Activated CD4-positive, alpha-beta memory T cell treated with anti-CD3 and anti-CD28 coated beads for 36 hours (primary cell): ENCODE data around the gene RHOH. TPM values are rescaled to one million over a fixed set of nuclear protein-coding genes. Genes with fewer than 3 reads are reported as not detected.

Source experiments
- CTCF ChIA-PET: fragments of 350-600 bp; sonication (Branson Sonifier 250); formaldehyde crosslinking; loops from one replicate; lab custom pipeline; 2021; ENCODE audit warnings: antibody characterized with exemption, inconsistent platforms; lab: Charles Lee
- POLR2A ChIA-PET: fragments of 350-600 bp; sonication (Branson Sonifier 250); formaldehyde crosslinking; loops from one replicate; lab custom pipeline; 2021; ENCODE audit warnings: antibody characterized with exemption; lab: Charles Lee
- DNase-seq: peaks from one replicate; pipeline ENCODE4 v3.0.0-alpha.2; 2020
- H3K27ac Mint-ChIP-seq: one replicate; pipeline ENCODE4 v1.8.0; 2021; ENCODE audit warnings: mixed read lengths
- H3K27me3 Mint-ChIP-seq: one replicate; pipeline ENCODE4 v1.8.0; 2021; ENCODE audit warnings: mixed read lengths
- H3K36me3 Mint-ChIP-seq: one replicate; pipeline ENCODE4 v1.8.0; 2021; ENCODE audit warnings: mixed read lengths
- H3K4me1 Mint-ChIP-seq: one replicate; pipeline ENCODE4 v1.8.0; 2021; ENCODE audit warnings: low read depth, mixed read lengths
- H3K4me3 Mint-ChIP-seq: one replicate; pipeline ENCODE4 v1.8.0; 2021; ENCODE audit warnings: mild to moderate bottlenecking, mixed read lengths
- H3K9me3 Mint-ChIP-seq: one replicate; pipeline ENCODE4 v1.8.0; 2021; ENCODE audit warnings: mixed read lengths
- intact Hi-C: fragments of 100-400 bp; cut with micrococcal nuclease; formaldehyde crosslinking; loops from one replicate; pipeline ENCODE4 v1.15.1; 2023
- total RNA-seq, 2 experiments: library from RNA; stranded (reverse); gene quantifications; one replicate each; pipeline ENCODE4 v1.2.3, GENCODE V29; 2021

RHOH gene
- total RNA-seq, 2 experiments from 2014 or later, result 97.5 to 98.6 TPM

GRCh38 chr4:40262077-40262528, 65.3 kb downstream of the RHOH start:
- Mint-ChIP-seq H3K36me3 (no peaks in the 10 kb centered on the region), H3K27ac (no peak overlapping the region), H3K4me1 (peaks cover 32% of the 10 kb centered on the region), H3K9me3 (no peaks in the 10 kb centered on the region), H3K27me3 (no peaks in the 10 kb centered on the region), H3K4me3 (no peak overlapping the region)
- no peak for DNase-seq
- ChIA-PET CTCF (no interaction called here), POLR2A (no interaction called here)
- intact Hi-C loops, result no loop called here

GRCh38 chr4:40262861-40263260, 66.0 kb downstream of the RHOH start:
- Mint-ChIP-seq H3K36me3 (no peaks in the 10 kb centered on the region), H3K9me3 (no peaks in the 10 kb centered on the region), H3K4me1 (peaks cover 30% of the 10 kb centered on the region), H3K27ac (no peak overlapping the region), H3K4me3 (no peak overlapping the region), H3K27me3 (no peaks in the 10 kb centered on the region)
- intact Hi-C loops, result no loop called here
- ChIA-PET CTCF (no interaction called here), POLR2A (no interaction called here)
- DNase-seq, result no peak

GRCh38 chr4:40264497-40264896, 67.7 kb downstream of the RHOH start:
- peaks cover 23% of the 10 kb centered on the region for H3K4me1 Mint-ChIP-seq
- H3K9me3 Mint-ChIP-seq, result no peaks in the 10 kb centered on the region
- DNase-seq, result no peak
- no peak overlapping the region for H3K27ac Mint-ChIP-seq
- H3K4me3 Mint-ChIP-seq, result no peak overlapping the region
- POLR2A ChIA-PET, result no interaction called here
- no peaks in the 10 kb centered on the region for H3K36me3 Mint-ChIP-seq
- H3K27me3 Mint-ChIP-seq, result no peaks in the 10 kb centered on the region
- intact Hi-C loops, result no loop called here
- CTCF ChIA-PET, result interaction anchor here (0.6 kb wide), 1 partner anchor 53 kb away, joined by 4 read pairs; no protein-coding TSS in a partner anchor

GRCh38 chr4:40264995-40265909, 68.4 kb downstream of the RHOH start:
- Mint-ChIP-seq H3K36me3 (no peaks in the 10 kb centered on the region), H3K27ac (peak overlapping the region; percentile 72), H3K4me1 (peaks cover 23% of the 10 kb centered on the region), H3K4me3 (peak overlapping the region; percentile 47), H3K27me3 (no peaks in the 10 kb centered on the region), H3K9me3 (no peaks in the 10 kb centered on the region)
- ChIA-PET CTCF (interaction anchor here (1.0 kb wide), 2 partner anchors 40 to 44 kb away, joined by 3 read pairs; no protein-coding TSS in a partner anchor), POLR2A (no interaction called here)
- intact Hi-C loops, result no loop called here
- DNase-seq, result no peak

- intact Hi-C loops, result no loop called here
- POLR2A ChIA-PET, result no interaction called here
- H3K36me3 Mint-ChIP-seq, result no peaks in the 10 kb centered on the region
- H3K27me3 Mint-ChIP-seq, result no peaks in the 10 kb centered on the region
- CTCF ChIA-PET, result interaction anchor here (1.0 kb wide), 2 partner anchors 39 to 44 kb away, joined by 3 read pairs; no protein-coding TSS in a partner anchor
- DNase-seq, result no peak
- H3K27ac Mint-ChIP-seq, result no peak overlapping the region
- H3K4me1 Mint-ChIP-seq, result peaks cover 23% of the 10 kb centered on the region
- H3K4me3 Mint-ChIP-seq, result no peak overlapping the region
- H3K9me3 Mint-ChIP-seq, result no peaks in the 10 kb centered on the region
Observed at GRCh38 chr4:40265910-40266274, 69.1 kb downstream of the RHOH start.

GRCh38 chr4:40269133-40269532, 72.3 kb downstream of the RHOH start:
- ChIA-PET POLR2A (no interaction called here), CTCF (no interaction called here)
- Mint-ChIP-seq H3K4me3 (no peak overlapping the region), H3K9me3 (no peaks in the 10 kb centered on the region), H3K27me3 (no peaks in the 10 kb centered on the region), H3K36me3 (no peaks in the 10 kb centered on the region), H3K27ac (no peak overlapping the region), H3K4me1 (peaks cover 15% of the 10 kb centered on the region)
- DNase-seq, result no peak
- intact Hi-C loops, result no loop called here

- Mint-ChIP-seq H3K27ac (no peak overlapping the region), H3K9me3 (no peaks in the 10 kb centered on the region), H3K4me1 (peaks cover 6% of the 10 kb centered on the region), H3K36me3 (no peaks in the 10 kb centered on the region), H3K27me3 (no peaks in the 10 kb centered on the region), H3K4me3 (no peak overlapping the region)
- ChIA-PET CTCF (no interaction called here), POLR2A (no interaction called here)
- intact Hi-C loops, result no loop called here
- no peak for DNase-seq
Observed at GRCh38 chr4:40270609-40271008, 73.8 kb downstream of the RHOH start.

- Mint-ChIP-seq H3K27me3 (no peaks in the 10 kb centered on the region), H3K4me3 (no peak overlapping the region), H3K27ac (no peak overlapping the region), H3K4me1 (peaks cover 10% of the 10 kb centered on the region), H3K36me3 (no peaks in the 10 kb centered on the region), H3K9me3 (no peaks in the 10 kb centered on the region)
- DNase-seq, result no peak
- ChIA-PET POLR2A (interaction anchor here (0.8 kb wide), 1 partner anchor 9 kb away, joined by 4 read pairs; no protein-coding TSS in a partner anchor), CTCF (interaction anchor here (0.7 to 1.5 kb wide), 3 partner anchors 11 to 71 kb away, joined by 3 to 4 read pairs (median 3); no protein-coding TSS in a partner anchor)
- intact Hi-C loops, result no loop called here
Observed at GRCh38 chr4:40275065-40275730, 78.4 kb downstream of the RHOH start.

- H3K4me3 Mint-ChIP-seq, result no peak overlapping the region
- H3K4me1 Mint-ChIP-seq, result peaks cover 22% of the 10 kb centered on the region
- intact Hi-C loops, result no loop called here
- peaks cover 2% of the 10 kb centered on the region for H3K9me3 Mint-ChIP-seq
- no peak for DNase-seq
- no peak overlapping the region for H3K27ac Mint-ChIP-seq
- no peaks in the 10 kb centered on the region for H3K27me3 Mint-ChIP-seq
- ChIA-PET CTCF (interaction anchor here (0.6 kb wide), 1 partner anchor 23 kb away, joined by 3 read pairs; no protein-coding TSS in a partner anchor), POLR2A (interaction anchor here (0.6 to 0.7 kb wide), 2 partner anchors 76 to 425 kb away, joined by 4 read pairs; no protein-coding TSS in a partner anchor)
- H3K36me3 Mint-ChIP-seq, result no peaks in the 10 kb centered on the region
Observed at GRCh38 chr4:40276546-40276945, 79.7 kb downstream of the RHOH start.

GRCh38 chr4:40280586-40280985, 83.8 kb downstream of the RHOH start:
- H3K36me3 Mint-ChIP-seq, result no peaks in the 10 kb centered on the region
- H3K27ac Mint-ChIP-seq, result peak overlapping the region; percentile 21
- H3K27me3 Mint-ChIP-seq, result no peaks in the 10 kb centered on the region
- peaks cover 52% of the 10 kb centered on the region for H3K4me1 Mint-ChIP-seq
- no peak overlapping the region for H3K4me3 Mint-ChIP-seq
- intact Hi-C loops, result no loop called here
- peak; percentile 63 for DNase-seq
- ChIA-PET CTCF (no interaction called here), POLR2A (no interaction called here)
- H3K9me3 Mint-ChIP-seq, result peaks cover 8% of the 10 kb centered on the region

GRCh38 chr4:40281099-40281498, 84.3 kb downstream of the RHOH start:
- intact Hi-C loops, result no loop called here
- no peak overlapping the region for H3K4me3 Mint-ChIP-seq
- POLR2A ChIA-PET, result no interaction called here
- H3K4me1 Mint-ChIP-seq, result peaks cover 54% of the 10 kb centered on the region
- CTCF ChIA-PET, result interaction anchor here (0.9 kb wide), 1 partner anchor 25 kb away, joined by 3 read pairs; no protein-coding TSS in a partner anchor
- peak overlapping the region; percentile 57 for H3K27ac Mint-ChIP-seq
- H3K27me3 Mint-ChIP-seq, result no peaks in the 10 kb centered on the region
- H3K36me3 Mint-ChIP-seq, result no peaks in the 10 kb centered on the region
- no peak for DNase-seq
- H3K9me3 Mint-ChIP-seq, result peaks cover 8% of the 10 kb centered on the region

GRCh38 chr4:40281913-40282312, 85.1 kb downstream of the RHOH start:
- peak overlapping the region; percentile 57 for H3K27ac Mint-ChIP-seq
- no peaks in the 10 kb centered on the region for H3K36me3 Mint-ChIP-seq
- ChIA-PET POLR2A (no interaction called here), CTCF (interaction anchor here (0.9 kb wide), 2 partner anchors 26 kb away, joined by 3 to 4 read pairs; no protein-coding TSS in a partner anchor)
- intact Hi-C loops, result no loop called here
- DNase-seq, result no peak
- H3K4me1 Mint-ChIP-seq, result peaks cover 50% of the 10 kb centered on the region
- no peak overlapping the region for H3K4me3 Mint-ChIP-seq
- H3K27me3 Mint-ChIP-seq, result no peaks in the 10 kb centered on the region
- peaks cover 8% of the 10 kb centered on the region for H3K9me3 Mint-ChIP-seq
